SH-SY5Y (cell line): ENCODE measurements around the gene FBH1.

Source experiments
- GATA2 ChIP-seq: IDR thresholded peaks from 2 replicates; pipeline ENCODE4 v1.6.1; 2011; ENCODE audit warnings: mild to moderate bottlenecking, low read depth, low read length
- GATA3 ChIP-seq: IDR thresholded peaks from 2 replicates; pipeline ENCODE4 v1.6.1; 2011; ENCODE audit warnings: low read depth, mild to moderate bottlenecking, low read length, moderate library complexity

DNA sequence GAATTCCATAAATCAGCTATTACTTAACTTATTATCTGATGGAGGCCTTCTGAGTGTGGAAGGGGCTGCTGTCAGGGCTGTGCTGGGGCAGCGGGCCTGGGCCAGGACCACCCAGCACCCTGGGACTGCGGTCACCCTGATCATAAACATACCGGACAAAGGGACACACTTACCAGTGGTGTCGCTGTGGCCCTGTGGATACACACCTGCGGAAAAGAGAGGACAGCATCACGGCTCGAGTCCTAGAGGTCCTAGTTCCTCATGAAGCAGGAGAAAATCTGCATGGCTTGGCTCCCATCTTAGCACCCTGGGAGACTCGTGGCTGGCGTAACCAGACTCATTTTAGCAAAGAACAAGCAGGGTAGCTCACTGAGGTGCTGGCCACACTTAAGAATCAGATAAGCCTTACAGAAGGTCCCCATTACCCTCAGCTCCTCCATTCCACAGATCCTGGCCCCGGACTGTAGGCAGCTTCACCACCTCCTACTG lies 69.6 kb downstream of the FBH1 start:
- no peak for TF ChIP-seq GATA3
- no peak for TF ChIP-seq GATA2
